ENCODE results near the gene MYBL2.

- TF ChIP-seq CTCF (IDR thresholded peaks at IDR 0.05) (no peak), POLR2AphosphoS5 (IDR thresholded peaks at IDR 0.05) (peak in 1 of 2 donors; percentile 16), POLR2A (IDR thresholded peaks at IDR 0.05; ENCODE audit: low read depth) (no peak), EP300 (IDR thresholded peaks at IDR 0.05) (no peak)
Observed at GRCh38 chr20:43755390-43755789, 88.5 kb downstream of the MYBL2 start.
